T-helper 1 cell treated with Interleukin-12 subunit alpha and Interleukin-12 subunit beta and Interleukin-4 antibody, amounts not matched to agents 30 μg/mL and 1 μg/mL, for 36 hours (primary cell): ENCODE results near the gene GLIS1.

Experiments
- H3K27ac Mint-ChIP-seq: one replicate; pipeline ENCODE4 v1.8.0; 2021; ENCODE audit warnings: mild to moderate bottlenecking, mixed read lengths
- H3K27me3 Mint-ChIP-seq: one replicate; pipeline ENCODE4 v1.8.0; 2021; ENCODE audit warnings: low read depth, mixed read lengths
- H3K36me3 Mint-ChIP-seq: one replicate; pipeline ENCODE4 v1.8.0; 2021; ENCODE audit warnings: low read depth, mixed read lengths
- H3K4me1 Mint-ChIP-seq: one replicate; pipeline ENCODE4 v1.8.0; 2021; ENCODE audit warnings: low read depth, mixed read lengths
- H3K4me3 Mint-ChIP-seq: one replicate; pipeline ENCODE4 v1.8.0; 2021; ENCODE audit warnings: mild to moderate bottlenecking, moderate library complexity, mixed read lengths
- H3K9me3 Mint-ChIP-seq: one replicate; pipeline ENCODE4 v1.8.0; 2021; ENCODE audit warnings: mixed read lengths

The GLIS1 gene

GRCh38 chr1:53545663-53546408, 193.1 kb downstream of the GLIS1 start:
- Mint-ChIP-seq H3K4me3 (no peak overlapping the region), H3K36me3 (no peaks in the 10 kb centered on the region), H3K9me3 (no peaks in the 10 kb centered on the region), H3K27ac (no peak overlapping the region), H3K27me3 (peaks cover 3% of the 10 kb centered on the region), H3K4me1 (no peaks in the 10 kb centered on the region)

GRCh38 chr1:53544728-53545515, 194.0 kb downstream of the GLIS1 start:
- H3K27ac Mint-ChIP-seq: no peak overlapping the region
- H3K27me3 Mint-ChIP-seq: peaks cover 3% of the 10 kb centered on the region
- H3K4me1 Mint-ChIP-seq: no peaks in the 10 kb centered on the region
- no peaks in the 10 kb centered on the region for H3K36me3 Mint-ChIP-seq
- no peak overlapping the region for H3K4me3 Mint-ChIP-seq
- H3K9me3 Mint-ChIP-seq: no peaks in the 10 kb centered on the region

- peaks cover 2% of the 10 kb centered on the region for H3K27me3 Mint-ChIP-seq
- H3K9me3 Mint-ChIP-seq: no peaks in the 10 kb centered on the region
- no peak overlapping the region for H3K4me3 Mint-ChIP-seq
- H3K27ac Mint-ChIP-seq: no peak overlapping the region
- H3K4me1 Mint-ChIP-seq: no peaks in the 10 kb centered on the region
- no peaks in the 10 kb centered on the region for H3K36me3 Mint-ChIP-seq
Observed at GRCh38 chr1:53543778-53544695, 194.9 kb downstream of the GLIS1 start.

- Mint-ChIP-seq H3K36me3 (no peaks in the 10 kb centered on the region), H3K27me3 (no peaks in the 10 kb centered on the region), H3K9me3 (no peaks in the 10 kb centered on the region), H3K4me3 (no peak overlapping the region), H3K4me1 (no peaks in the 10 kb centered on the region), H3K27ac (no peak overlapping the region)
Observed at GRCh38 chr1:53543130-53543777, 195.7 kb downstream of the GLIS1 start.

- Mint-ChIP-seq H3K27me3 (no peaks in the 10 kb centered on the region), H3K36me3 (no peaks in the 10 kb centered on the region), H3K9me3 (no peaks in the 10 kb centered on the region), H3K4me3 (no peak overlapping the region), H3K27ac (no peak overlapping the region), H3K4me1 (no peaks in the 10 kb centered on the region)
Observed at GRCh38 chr1:53542551-53542950, 196.4 kb downstream of the GLIS1 start.

- Mint-ChIP-seq H3K27me3 (no peaks in the 10 kb centered on the region), H3K36me3 (no peaks in the 10 kb centered on the region), H3K4me3 (no peak overlapping the region), H3K9me3 (no peaks in the 10 kb centered on the region), H3K4me1 (no peaks in the 10 kb centered on the region), H3K27ac (no peak overlapping the region)
Observed at GRCh38 chr1:53541761-53542550, 197.0 kb downstream of the GLIS1 start.

- Mint-ChIP-seq H3K27me3 (no peaks in the 10 kb centered on the region), H3K4me3 (no peak overlapping the region), H3K9me3 (no peaks in the 10 kb centered on the region), H3K4me1 (no peaks in the 10 kb centered on the region), H3K27ac (no peak overlapping the region), H3K36me3 (no peaks in the 10 kb centered on the region)
Observed at GRCh38 chr1:53541263-53541625, 197.7 kb downstream of the GLIS1 start.

- Mint-ChIP-seq H3K27ac (no peak overlapping the region), H3K4me1 (no peaks in the 10 kb centered on the region), H3K9me3 (no peaks in the 10 kb centered on the region), H3K27me3 (no peaks in the 10 kb centered on the region), H3K4me3 (no peak overlapping the region), H3K36me3 (no peaks in the 10 kb centered on the region)
Observed at GRCh38 chr1:53540604-53541262, 198.2 kb downstream of the GLIS1 start.

GRCh38 chr1:53539711-53540603, 199.0 kb downstream of the GLIS1 start:
- H3K4me1 Mint-ChIP-seq: no peaks in the 10 kb centered on the region
- H3K9me3 Mint-ChIP-seq: no peaks in the 10 kb centered on the region
- H3K27ac Mint-ChIP-seq: no peak overlapping the region
- H3K4me3 Mint-ChIP-seq: no peak overlapping the region
- H3K36me3 Mint-ChIP-seq: no peaks in the 10 kb centered on the region
- H3K27me3 Mint-ChIP-seq: no peaks in the 10 kb centered on the region

- H3K4me1 Mint-ChIP-seq: no peaks in the 10 kb centered on the region
- H3K9me3 Mint-ChIP-seq: no peaks in the 10 kb centered on the region
- no peaks in the 10 kb centered on the region for H3K36me3 Mint-ChIP-seq
- no peaks in the 10 kb centered on the region for H3K27me3 Mint-ChIP-seq
- no peak overlapping the region for H3K27ac Mint-ChIP-seq
- H3K4me3 Mint-ChIP-seq: no peak overlapping the region
Observed at GRCh38 chr1:53539226-53539625, 199.7 kb downstream of the GLIS1 start.

- no peak overlapping the region for H3K27ac Mint-ChIP-seq
- peaks cover 3% of the 10 kb centered on the region for H3K27me3 Mint-ChIP-seq
- no peaks in the 10 kb centered on the region for H3K4me1 Mint-ChIP-seq
- no peaks in the 10 kb centered on the region for H3K36me3 Mint-ChIP-seq
- no peaks in the 10 kb centered on the region for H3K9me3 Mint-ChIP-seq
- no peak overlapping the region for H3K4me3 Mint-ChIP-seq
Observed at GRCh38 chr1:53536606-53537005, 202.4 kb downstream of the GLIS1 start.

- H3K4me3 Mint-ChIP-seq: no peak overlapping the region
- no peak overlapping the region for H3K27ac Mint-ChIP-seq
- no peaks in the 10 kb centered on the region for H3K4me1 Mint-ChIP-seq
- H3K9me3 Mint-ChIP-seq: no peaks in the 10 kb centered on the region
- H3K36me3 Mint-ChIP-seq: no peaks in the 10 kb centered on the region
- peaks cover 3% of the 10 kb centered on the region for H3K27me3 Mint-ChIP-seq
Observed at GRCh38 chr1:53535846-53536245, 203.1 kb downstream of the GLIS1 start.
